Caco-2 (cell line): ENCODE results near the gene CRYGN. TPM values are rescaled to one million over a fixed set of nuclear protein-coding genes. Genes with fewer than 3 reads are reported as not detected.

Experiments used
- BruUV-seq: library from RNA; stranded (reverse); fragments of 400-500 nt; replicated peaks from 2 replicates; lab custom pipeline; 2021; lab: Mats Ljungman, UMichigan
- CTCF ChIA-PET: fragments of 300-600 bp; sonication (Branson Sonifier 250); formaldehyde crosslinking; loops from one replicate; lab custom pipeline; 2022; ENCODE audit warnings: antibody characterized with exemption; lab: Charles Lee
- POLR2A ChIA-PET: fragments of 300-600 bp; sonication (Branson Sonifier 250); formaldehyde crosslinking; loops from one replicate; lab custom pipeline; 2022; ENCODE audit warnings: antibody characterized with exemption; lab: Charles Lee
- DNase-seq, 2 experiments: peaks; one replicate each; pipeline versions ENCODE4 v3.0.0 to v3.0.0-alpha.2; 2020 to 2022
- H3K27me3 ChIP-seq: replicated peaks from 2 replicates; pipeline ENCODE4 v1.6.0; 2011; ENCODE audit warnings: low read length; ENCODE audit not compliant: control insufficient read depth, insufficient read depth
- H3K36me3 ChIP-seq: 2 replicates; pipeline ENCODE4 v1.5.1; 2011; ENCODE audit warnings: low read length; ENCODE audit not compliant: control insufficient read depth, insufficient read depth
- H3K4me1 ChIP-seq: fragments of 250-450 bp; sonication (Bioruptor Pico); 2 replicates; pipeline ENCODE4 v1.5.1; 2020; ENCODE audit warnings: mild to moderate bottlenecking
- H3K4me3 ChIP-seq: 2 replicates; pipeline ENCODE4 v1.5.1; 2011; ENCODE audit warnings: low read depth, mild to moderate bottlenecking, control low read depth, low read length
- H3K9me3 ChIP-seq: fragments of 250-450 bp; sonication (Bioruptor Pico); 2 replicates; pipeline ENCODE4 v1.5.1; 2020; ENCODE audit warnings: mild to moderate bottlenecking, moderate library complexity
- H3K27ac Mint-ChIP-seq: one replicate; pipeline ENCODE4 v1.8.0; 2022; ENCODE audit warnings: mixed read lengths; ENCODE audit not compliant: unreplicated experiment
- H3K27me3 Mint-ChIP-seq: one replicate; pipeline ENCODE4 v1.8.0; 2022; ENCODE audit warnings: mixed read lengths; ENCODE audit not compliant: insufficient read depth, unreplicated experiment
- H3K36me3 Mint-ChIP-seq: one replicate; pipeline ENCODE4 v1.8.0; 2022; ENCODE audit warnings: mild to moderate bottlenecking, mixed read lengths; ENCODE audit not compliant: insufficient read depth, unreplicated experiment
- H3K4me1 Mint-ChIP-seq: one replicate; pipeline ENCODE4 v1.8.0; 2022; ENCODE audit warnings: low read depth, mixed read lengths; ENCODE audit not compliant: unreplicated experiment
- H3K4me3 Mint-ChIP-seq: one replicate; pipeline ENCODE4 v1.8.0; 2022; ENCODE audit warnings: mild to moderate bottlenecking, moderate library complexity, mixed read lengths; ENCODE audit not compliant: unreplicated experiment
- H3K9me3 Mint-ChIP-seq: one replicate; pipeline ENCODE4 v1.8.0; 2022; ENCODE audit warnings: mixed read lengths; ENCODE audit not compliant: unreplicated experiment
- intact Hi-C: fragments of 100-400 bp; cut with micrococcal nuclease; formaldehyde crosslinking; loops from one replicate; pipeline ENCODE4 v1.10.0; 2022; ENCODE audit not compliant: unreplicated experiment
- total RNA-seq: library from RNA; stranded (reverse); gene quantifications from 2 replicates; pipeline ENCODE4 v1.2.3, GENCODE V29; 2022
- TF ChIP-seq, protein P1 (sequence below), 2 experiments: fragments of 200-600 bp in 1 of 2; IDR thresholded peaks; 1 replicate in 1 of 2; 2 replicates in 1 of 2; pipeline versions ENCODE4 v1.5.1 to v1.8.0; 2011 to 2022; ENCODE audit warnings: antibody characterized with exemption in 1 of 2, control low read depth in 1 of 2, inconsistent platforms in 1 of 2, low read depth in 1 of 2, low read length in 1 of 2, mild to moderate bottlenecking in 1 of 2, moderate library complexity in 1 of 2; ENCODE audit not compliant: insufficient read depth in 1 of 2, severe bottlenecking in 1 of 2, unreplicated experiment in 1 of 2

The CRYGN gene
- total RNA-seq, 1 experiment from 2014 or later, result not detected

DNA sequence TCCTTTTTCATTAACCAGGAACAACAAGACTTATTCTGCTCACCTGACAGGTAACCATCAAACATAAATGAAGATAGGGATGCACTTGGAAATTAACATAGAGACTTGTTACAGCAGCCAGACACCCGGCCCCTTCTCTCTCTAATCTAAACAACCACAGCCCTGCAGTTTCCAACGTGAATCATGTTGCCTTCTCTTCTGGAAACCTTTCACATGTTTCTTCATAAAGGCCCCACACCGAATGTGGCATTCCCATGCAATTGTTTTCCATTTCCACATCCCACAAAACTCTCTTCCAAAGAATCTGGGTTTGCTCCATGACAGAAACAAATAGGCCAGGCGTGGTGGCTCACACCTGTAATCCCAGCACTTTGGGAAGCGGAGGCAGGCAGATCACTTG lies 15.1 kb downstream of the CRYGN start:
- intact Hi-C loops, result no loop called here
- no peaks in the 10 kb centered on the region for H3K36me3 Mint-ChIP-seq
- Histone ChIP-seq H3K36me3 (no peaks in the 10 kb centered on the region), H3K4me3 (no peak overlapping the region), H3K9me3 (peaks cover 26% of the 10 kb centered on the region), H3K4me1 (peaks cover 29% of the 10 kb centered on the region), H3K27me3 (no peaks in the 10 kb centered on the region)
- POLR2A ChIA-PET, result no interaction called here
- TF ChIP-seq, protein P1, sequence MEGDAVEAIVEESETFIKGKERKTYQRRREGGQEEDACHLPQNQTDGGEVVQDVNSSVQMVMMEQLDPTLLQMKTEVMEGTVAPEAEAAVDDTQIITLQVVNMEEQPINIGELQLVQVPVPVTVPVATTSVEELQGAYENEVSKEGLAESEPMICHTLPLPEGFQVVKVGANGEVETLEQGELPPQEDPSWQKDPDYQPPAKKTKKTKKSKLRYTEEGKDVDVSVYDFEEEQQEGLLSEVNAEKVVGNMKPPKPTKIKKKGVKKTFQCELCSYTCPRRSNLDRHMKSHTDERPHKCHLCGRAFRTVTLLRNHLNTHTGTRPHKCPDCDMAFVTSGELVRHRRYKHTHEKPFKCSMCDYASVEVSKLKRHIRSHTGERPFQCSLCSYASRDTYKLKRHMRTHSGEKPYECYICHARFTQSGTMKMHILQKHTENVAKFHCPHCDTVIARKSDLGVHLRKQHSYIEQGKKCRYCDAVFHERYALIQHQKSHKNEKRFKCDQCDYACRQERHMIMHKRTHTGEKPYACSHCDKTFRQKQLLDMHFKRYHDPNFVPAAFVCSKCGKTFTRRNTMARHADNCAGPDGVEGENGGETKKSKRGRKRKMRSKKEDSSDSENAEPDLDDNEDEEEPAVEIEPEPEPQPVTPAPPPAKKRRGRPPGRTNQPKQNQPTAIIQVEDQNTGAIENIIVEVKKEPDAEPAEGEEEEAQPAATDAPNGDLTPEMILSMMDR (IDR thresholded peaks at IDR 0.05; ENCODE audit: insufficient read depth in 1 of 2, low read depth in 1 of 2, low read length in 1 of 2, severe bottlenecking in 1 of 2, unreplicated experiment in 1 of 2), result no peak
- CTCF ChIA-PET, result no interaction called here
- peaks cover 23% of the 10 kb centered on the region for H3K9me3 Mint-ChIP-seq
- no TSS peak for BruUV-seq
- no peaks in the 10 kb centered on the region for H3K27me3 Mint-ChIP-seq
- no peak for DNase-seq
- no peak overlapping the region for H3K4me3 Mint-ChIP-seq
- H3K27ac Mint-ChIP-seq, result no peak overlapping the region
- H3K4me1 Mint-ChIP-seq, result peaks cover 35% of the 10 kb centered on the region

DNA sequence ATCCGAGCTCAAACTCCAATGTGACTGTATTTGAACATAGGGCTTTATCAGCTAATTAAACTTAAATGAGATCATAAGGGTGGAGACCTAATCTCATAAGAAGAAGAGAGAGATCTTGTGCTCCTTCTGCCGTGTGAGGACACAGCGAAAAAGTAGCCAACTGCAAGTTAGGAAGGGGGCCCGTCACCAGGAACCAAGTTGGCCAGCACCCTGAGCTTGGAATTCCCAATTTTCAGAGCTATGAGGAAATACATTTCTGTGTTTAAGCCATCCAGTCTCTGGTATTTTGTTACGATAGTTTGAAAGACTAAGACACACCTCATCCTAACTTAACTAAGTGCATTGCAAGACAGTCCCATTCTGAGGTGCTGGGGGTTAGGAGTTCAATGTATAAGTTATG lies 16.0 kb downstream of the CRYGN start:
- Histone ChIP-seq H3K4me3 (no peak overlapping the region), H3K4me1 (peaks cover 20% of the 10 kb centered on the region), H3K9me3 (peaks cover 30% of the 10 kb centered on the region), H3K36me3 (no peaks in the 10 kb centered on the region), H3K27me3 (no peaks in the 10 kb centered on the region)
- CTCF ChIA-PET, result no interaction called here
- H3K36me3 Mint-ChIP-seq, result no peaks in the 10 kb centered on the region
- TF ChIP-seq, protein P1 (IDR thresholded peaks at IDR 0.05; ENCODE audit: insufficient read depth in 1 of 2, low read depth in 1 of 2, low read length in 1 of 2, severe bottlenecking in 1 of 2, unreplicated experiment in 1 of 2), result no peak
- no peak overlapping the region for H3K27ac Mint-ChIP-seq
- H3K4me1 Mint-ChIP-seq, result peaks cover 35% of the 10 kb centered on the region
- DNase-seq, result no peak
- no peaks in the 10 kb centered on the region for H3K27me3 Mint-ChIP-seq
- POLR2A ChIA-PET, result no interaction called here
- H3K4me3 Mint-ChIP-seq, result no peak overlapping the region
- intact Hi-C loops, result no loop called here
- peaks cover 23% of the 10 kb centered on the region for H3K9me3 Mint-ChIP-seq
- no TSS peak for BruUV-seq

- no peaks in the 10 kb centered on the region for H3K36me3 ChIP-seq
- ChIA-PET CTCF (no interaction called here), POLR2A (no interaction called here)
- TF ChIP-seq, protein P1 (IDR thresholded peaks at IDR 0.05; ENCODE audit: insufficient read depth in 1 of 2, low read depth in 1 of 2, low read length in 1 of 2, severe bottlenecking in 1 of 2, unreplicated experiment in 1 of 2), result no peak
- no peak overlapping the region for H3K4me3 Mint-ChIP-seq
- H3K9me3 Mint-ChIP-seq, result peaks cover 26% of the 10 kb centered on the region
- H3K27me3 ChIP-seq, result no peaks in the 10 kb centered on the region
- H3K27ac Mint-ChIP-seq, result no peak overlapping the region
- peaks cover 28% of the 10 kb centered on the region for H3K4me1 Mint-ChIP-seq
- no peaks in the 10 kb centered on the region for H3K36me3 Mint-ChIP-seq
- no peak for DNase-seq
- intact Hi-C loops, result no loop called here
- no peaks in the 10 kb centered on the region for H3K27me3 Mint-ChIP-seq
- no peak overlapping the region for H3K4me3 ChIP-seq
- BruUV-seq, result no TSS peak
- H3K9me3 ChIP-seq, result peaks cover 30% of the 10 kb centered on the region
- peaks cover 13% of the 10 kb centered on the region for H3K4me1 ChIP-seq
Observed at GRCh38 chr7:151423226-151423625, 16.7 kb downstream of the CRYGN start.
